Measurements from ENCODE around the gene STRC. TPM values are rescaled to one million over a fixed set of nuclear protein-coding genes. Genes with fewer than 3 reads are reported as not detected.
"Not testable (repeated sequence)": the region's sequence is repeated elsewhere in the genome, so short reads cannot be mapped to it uniquely, and the experiment has no call there.

Gene STRC
- total RNA-seq = under 0.01 TPM

DNA sequence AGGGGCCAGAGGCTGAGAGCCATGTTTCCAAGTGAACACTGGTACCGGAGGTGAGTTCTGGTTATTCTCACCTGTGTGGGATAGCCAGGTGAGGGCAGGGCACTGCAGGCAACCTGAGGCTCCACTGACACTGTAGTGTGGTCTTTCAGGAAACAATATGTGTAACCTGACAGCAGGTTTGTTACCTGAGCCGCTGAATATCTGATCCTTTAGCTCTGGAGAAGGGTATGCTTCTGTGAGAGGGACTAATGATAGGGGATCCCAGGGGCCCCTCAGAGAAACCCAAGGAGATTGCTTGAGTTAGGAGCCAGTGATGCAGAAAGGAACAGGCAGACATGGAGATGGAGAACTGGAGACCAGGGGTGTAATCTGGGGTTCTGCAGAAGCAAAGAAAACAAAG is at the start of gene STRC:
Gene STRC, minus strand, starts transcription at position 101 of the 400 bp plus-strand sequence. Its CDS starts 78 bp downstream, at position 23.
- not testable (repeated sequence) for H3K27ac ChIP-seq (ENCODE audit: low read depth, low read length); H3K36me3 ChIP-seq (ENCODE audit: control insufficient read depth in 3 of 3, insufficient read depth in 3 of 3, low read length in 3 of 3); H3K9me3 ChIP-seq (ENCODE audit: control insufficient read depth in 3 of 3, low read length in 3 of 3); H3K4me1 ChIP-seq (ENCODE audit: control insufficient read depth in 3 of 3, insufficient read depth in 3 of 3, low read length in 3 of 3); H3K4me3 ChIP-seq (ENCODE audit: low read length in 3 of 3); H3K27me3 ChIP-seq (ENCODE audit: control insufficient read depth in 3 of 3, insufficient read depth in 3 of 3, low read length in 3 of 3); H3K9ac ChIP-seq (ENCODE audit: low read depth in 1 of 3, low read length in 3 of 3)

DNA sequence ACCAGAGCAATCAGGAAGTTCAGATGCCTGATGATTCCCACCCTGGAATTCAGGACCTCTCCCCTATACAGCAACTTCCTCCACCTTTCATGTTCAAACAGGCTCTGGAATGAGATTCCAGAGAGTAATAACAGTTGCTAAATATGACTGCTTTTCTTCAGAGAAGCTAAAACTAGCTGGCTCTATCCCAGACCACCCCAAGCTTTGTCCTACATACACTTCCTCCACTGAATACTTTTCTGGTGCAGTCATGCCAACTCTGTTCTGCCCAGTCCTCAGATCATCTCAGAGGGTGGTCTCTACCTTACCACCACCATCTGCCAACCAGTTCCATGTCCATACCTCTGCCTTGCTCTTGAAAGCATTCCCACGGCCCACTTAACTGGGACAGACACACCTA is 47.6 kb upstream of the STRC start:
- H3K9ac ChIP-seq (ENCODE audit: low read depth in 1 of 3, low read length in 3 of 3); H3K4me1 ChIP-seq (ENCODE audit: control insufficient read depth in 3 of 3, insufficient read depth in 3 of 3, low read length in 3 of 3); H3K27me3 ChIP-seq (ENCODE audit: control insufficient read depth in 3 of 3, insufficient read depth in 3 of 3, low read length in 3 of 3); H3K27ac ChIP-seq (ENCODE audit: low read depth, low read length); H3K9me3 ChIP-seq (ENCODE audit: control insufficient read depth in 3 of 3, low read length in 3 of 3); H3K36me3 ChIP-seq (ENCODE audit: control insufficient read depth in 3 of 3, insufficient read depth in 3 of 3, low read length in 3 of 3); H3K4me3 ChIP-seq (ENCODE audit: low read length in 3 of 3): not testable (repeated sequence)

DNA sequence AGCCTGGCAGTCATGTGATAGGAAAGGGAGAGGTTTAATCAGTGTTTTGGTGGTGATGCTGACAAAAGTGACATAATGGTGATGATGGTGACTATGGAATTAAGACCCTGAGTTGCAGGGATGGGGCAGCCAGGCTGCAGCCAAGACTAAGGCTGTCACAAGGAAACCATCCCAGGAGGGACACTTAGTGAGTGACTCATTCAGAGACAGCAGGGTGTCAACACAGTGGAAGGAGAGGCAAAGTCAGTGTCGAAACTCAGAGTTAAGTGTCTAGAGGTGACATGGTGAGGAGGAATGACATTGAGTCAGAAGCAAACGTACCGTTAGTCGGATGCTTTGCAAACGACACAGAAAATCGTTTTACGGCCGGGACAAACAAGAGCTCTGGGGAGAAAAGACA is 44.7 kb upstream of the STRC start:
- H3K27me3 ChIP-seq (ENCODE audit: control insufficient read depth in 3 of 3, insufficient read depth in 3 of 3, low read length in 3 of 3); H3K36me3 ChIP-seq (ENCODE audit: control insufficient read depth in 3 of 3, insufficient read depth in 3 of 3, low read length in 3 of 3); H3K9ac ChIP-seq (ENCODE audit: low read depth in 1 of 3, low read length in 3 of 3); H3K27ac ChIP-seq (ENCODE audit: low read depth, low read length); H3K4me1 ChIP-seq (ENCODE audit: control insufficient read depth in 3 of 3, insufficient read depth in 3 of 3, low read length in 3 of 3); H3K4me3 ChIP-seq (ENCODE audit: low read length in 3 of 3); H3K9me3 ChIP-seq (ENCODE audit: control insufficient read depth in 3 of 3, low read length in 3 of 3): not testable (repeated sequence)

DNA sequence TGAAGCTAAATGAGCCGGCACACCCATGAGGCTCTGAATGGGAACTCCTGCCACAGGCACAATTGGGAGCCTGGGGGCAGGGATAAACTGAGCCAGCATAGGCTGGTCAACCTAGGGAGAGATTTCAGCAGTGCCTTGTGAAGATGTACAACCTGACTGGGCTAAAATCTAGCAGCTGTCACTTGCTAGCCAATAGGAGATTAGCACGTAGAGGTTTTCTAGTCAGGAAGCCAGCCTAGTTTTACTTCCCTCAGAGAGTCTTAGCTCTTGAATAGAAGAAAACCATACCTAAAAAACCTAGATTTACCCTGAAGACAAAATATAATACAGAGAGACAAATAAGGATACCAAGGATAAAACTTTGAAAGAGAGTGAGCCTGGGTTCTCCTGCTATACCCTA is 43.7 kb upstream of the STRC start:
- not testable (repeated sequence) for H3K4me3 ChIP-seq (ENCODE audit: low read length in 3 of 3); H3K27me3 ChIP-seq (ENCODE audit: control insufficient read depth in 3 of 3, insufficient read depth in 3 of 3, low read length in 3 of 3); H3K9ac ChIP-seq (ENCODE audit: low read depth in 1 of 3, low read length in 3 of 3); H3K9me3 ChIP-seq (ENCODE audit: control insufficient read depth in 3 of 3, low read length in 3 of 3); H3K36me3 ChIP-seq (ENCODE audit: control insufficient read depth in 3 of 3, insufficient read depth in 3 of 3, low read length in 3 of 3); H3K4me1 ChIP-seq (ENCODE audit: control insufficient read depth in 3 of 3, insufficient read depth in 3 of 3, low read length in 3 of 3); H3K27ac ChIP-seq (ENCODE audit: low read depth, low read length)

DNA sequence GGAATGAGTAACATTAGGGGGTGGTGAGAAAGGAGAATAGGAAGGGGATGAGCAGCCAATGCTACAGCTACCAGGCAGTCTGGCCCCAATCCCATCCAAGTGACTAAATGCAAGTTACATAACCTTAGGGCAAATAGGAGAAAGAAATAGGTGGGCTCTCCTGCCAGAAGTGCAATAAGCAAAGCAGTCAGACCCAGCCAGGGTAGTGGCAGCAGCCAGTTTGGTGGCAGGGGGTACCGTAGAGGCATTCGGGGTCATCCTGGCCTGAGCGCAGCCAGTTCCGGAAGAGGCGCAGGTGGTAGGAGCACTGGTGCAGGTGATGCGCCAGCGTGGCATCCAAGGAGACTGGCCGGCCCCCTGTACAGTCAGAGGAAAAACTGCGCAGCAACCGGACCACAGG is 41.1 kb upstream of the STRC start:
- not testable (repeated sequence) for H3K9ac ChIP-seq (ENCODE audit: low read depth in 1 of 3, low read length in 3 of 3); H3K9me3 ChIP-seq (ENCODE audit: control insufficient read depth in 3 of 3, low read length in 3 of 3); H3K4me3 ChIP-seq (ENCODE audit: low read length in 3 of 3); H3K4me1 ChIP-seq (ENCODE audit: control insufficient read depth in 3 of 3, insufficient read depth in 3 of 3, low read length in 3 of 3); H3K27ac ChIP-seq (ENCODE audit: low read depth, low read length); H3K36me3 ChIP-seq (ENCODE audit: control insufficient read depth in 3 of 3, insufficient read depth in 3 of 3, low read length in 3 of 3); H3K27me3 ChIP-seq (ENCODE audit: control insufficient read depth in 3 of 3, insufficient read depth in 3 of 3, low read length in 3 of 3)

DNA sequence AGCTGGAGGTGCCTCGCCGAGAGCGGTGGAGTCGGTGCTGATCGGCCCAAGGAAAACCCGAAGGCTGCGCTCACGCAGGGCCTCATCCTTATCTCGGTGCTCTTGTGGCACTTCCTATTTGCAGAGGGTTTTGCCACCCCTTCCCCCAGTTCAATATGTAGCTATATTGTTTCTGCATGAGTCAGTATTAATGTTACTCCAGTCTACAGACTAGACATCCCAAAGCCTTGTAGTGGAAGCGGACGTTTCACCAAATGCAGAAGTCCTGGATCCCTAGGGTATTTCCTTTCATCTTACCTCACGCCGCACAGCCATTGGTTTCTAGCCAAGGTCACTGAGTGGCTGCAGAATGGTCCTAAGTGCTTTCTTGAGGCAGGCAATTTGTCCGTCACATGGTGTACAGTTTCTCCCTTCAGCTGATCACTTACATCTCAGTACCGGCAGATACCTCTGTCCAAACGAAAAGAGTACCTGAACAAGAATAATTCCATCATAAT is 30.9 kb upstream of the STRC start:
- not testable (repeated sequence) for H3K9me3 ChIP-seq (ENCODE audit: control insufficient read depth in 3 of 3, low read length in 3 of 3); H3K9ac ChIP-seq (ENCODE audit: low read depth in 1 of 3, low read length in 3 of 3); H3K4me3 ChIP-seq (ENCODE audit: low read length in 3 of 3); H3K4me1 ChIP-seq (ENCODE audit: control insufficient read depth in 3 of 3, insufficient read depth in 3 of 3, low read length in 3 of 3); H3K27me3 ChIP-seq (ENCODE audit: control insufficient read depth in 3 of 3, insufficient read depth in 3 of 3, low read length in 3 of 3); H3K27ac ChIP-seq (ENCODE audit: low read depth, low read length)
- H3K36me3 ChIP-seq (ENCODE audit: control insufficient read depth in 3 of 3, insufficient read depth in 3 of 3, low read length in 3 of 3) = peaks cover 0 to 10% (median 7%) of the 10 kb centered on the region in 3 donors

DNA sequence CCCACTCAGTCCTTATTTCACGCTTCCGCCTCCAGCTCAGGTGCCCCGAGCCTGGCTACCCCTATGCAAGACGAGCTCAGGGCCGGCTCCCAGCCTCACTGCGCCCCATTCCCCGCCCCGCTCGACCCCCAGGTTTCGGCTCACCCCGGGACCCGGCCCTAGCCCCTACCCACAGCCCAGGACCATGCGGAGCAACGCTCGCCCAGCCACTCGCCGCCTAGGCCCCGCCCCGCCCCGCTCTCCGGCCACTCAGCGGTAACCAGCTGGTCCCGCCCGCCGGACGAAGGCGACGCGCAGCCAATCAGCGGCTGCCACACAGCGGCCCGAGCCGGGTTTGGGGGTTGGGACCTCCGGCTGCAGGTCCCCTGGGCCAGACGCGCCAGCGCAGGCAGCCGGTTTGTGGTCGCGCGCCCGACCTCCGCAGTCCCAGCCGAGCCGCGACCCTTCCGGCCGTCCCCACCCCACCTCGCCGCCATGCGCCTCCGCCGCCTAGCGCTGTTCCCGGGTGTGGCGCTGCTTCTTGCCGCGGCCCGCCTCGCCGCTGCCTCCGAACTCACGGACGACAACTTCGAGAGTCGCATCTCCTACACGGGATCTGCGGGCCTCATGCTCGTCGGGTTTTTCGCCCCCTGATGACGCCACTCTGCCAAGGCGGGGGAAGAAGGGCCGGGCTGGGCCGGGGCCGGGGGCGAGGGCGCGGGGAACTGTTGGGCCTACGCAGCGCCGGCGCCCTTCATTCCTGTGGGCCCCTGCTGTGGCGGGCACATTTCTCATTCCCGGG is 30.2 kb upstream of the STRC start, which contains the start of gene CATSPER2:
Gene CATSPER2, minus strand, starts transcription at position 196 of the 781 bp plus-strand sequence. CDS start 783 bp downstream, outside the sequence.
- no peaks in the 10 kb centered on the region for H3K27me3 ChIP-seq (ENCODE audit: control insufficient read depth in 3 of 3, insufficient read depth in 3 of 3, low read length in 3 of 3)

DNA sequence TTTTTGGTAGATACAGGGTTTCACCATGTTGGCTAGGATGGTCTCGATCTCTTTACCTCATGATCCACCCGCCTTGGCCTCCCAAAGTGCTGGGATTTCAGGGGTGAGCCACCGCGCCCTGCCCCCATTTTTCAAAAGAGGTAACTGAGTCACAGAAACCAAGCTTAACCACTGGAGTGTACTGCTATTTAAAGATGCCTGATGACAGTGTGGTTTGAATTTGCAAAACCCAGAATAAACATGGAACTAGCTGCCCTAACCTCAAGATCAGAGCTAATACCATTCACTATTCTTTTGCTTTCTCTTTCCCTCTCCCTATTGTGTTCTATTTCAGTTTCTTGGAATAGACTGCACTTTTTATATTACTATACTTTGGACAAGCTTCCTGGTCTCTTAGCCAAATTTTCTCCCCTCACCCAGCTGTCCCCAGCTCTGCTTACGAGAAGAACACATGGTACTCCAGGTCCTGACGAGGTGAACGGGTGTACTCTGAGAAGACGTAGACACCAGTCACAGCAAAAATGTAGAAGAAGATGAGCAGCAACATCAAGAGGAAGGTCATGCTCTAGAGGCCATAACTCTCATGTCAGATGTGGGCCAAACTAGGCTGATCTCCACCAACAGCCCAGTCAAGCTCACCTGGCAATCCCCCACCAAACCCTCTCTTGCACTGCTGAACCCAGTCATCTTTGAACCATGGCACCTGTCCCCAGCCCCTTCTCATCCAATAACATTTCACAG is 20.0 kb upstream of the STRC start:
- H3K4me3 ChIP-seq (ENCODE audit: low read length in 3 of 3); H3K27me3 ChIP-seq (ENCODE audit: control insufficient read depth in 3 of 3, insufficient read depth in 3 of 3, low read length in 3 of 3); H3K27ac ChIP-seq (ENCODE audit: low read depth, low read length); H3K9ac ChIP-seq (ENCODE audit: low read depth in 1 of 3, low read length in 3 of 3); H3K9me3 ChIP-seq (ENCODE audit: control insufficient read depth in 3 of 3, low read length in 3 of 3); H3K36me3 ChIP-seq (ENCODE audit: control insufficient read depth in 3 of 3, insufficient read depth in 3 of 3, low read length in 3 of 3); H3K4me1 ChIP-seq (ENCODE audit: control insufficient read depth in 3 of 3, insufficient read depth in 3 of 3, low read length in 3 of 3): not testable (repeated sequence)

More for the DNA sequence above, 30.2 kb upstream of the STRC start, which contains the start of gene CATSPER2:
- Histone ChIP-seq H3K27ac (ENCODE audit: low read depth, low read length) (no peak within 1 kb of the TSS), H3K4me1 (ENCODE audit: control insufficient read depth in 3 of 3, insufficient read depth in 3 of 3, low read length in 3 of 3) (no peaks in the 10 kb centered on the region), H3K9me3 (ENCODE audit: control insufficient read depth in 3 of 3, low read length in 3 of 3) (no peaks in the 10 kb centered on the region), H3K36me3 (ENCODE audit: control insufficient read depth in 3 of 3, insufficient read depth in 3 of 3, low read length in 3 of 3) (peaks cover 0 to 10% (median 7%) of the 10 kb centered on the region in 3 donors), H3K9ac (ENCODE audit: low read depth in 1 of 3, low read length in 3 of 3) (no peak within 1 kb of the TSS), H3K4me3 (ENCODE audit: low read length in 3 of 3) (no peak within 1 kb of the TSS)

DNA sequence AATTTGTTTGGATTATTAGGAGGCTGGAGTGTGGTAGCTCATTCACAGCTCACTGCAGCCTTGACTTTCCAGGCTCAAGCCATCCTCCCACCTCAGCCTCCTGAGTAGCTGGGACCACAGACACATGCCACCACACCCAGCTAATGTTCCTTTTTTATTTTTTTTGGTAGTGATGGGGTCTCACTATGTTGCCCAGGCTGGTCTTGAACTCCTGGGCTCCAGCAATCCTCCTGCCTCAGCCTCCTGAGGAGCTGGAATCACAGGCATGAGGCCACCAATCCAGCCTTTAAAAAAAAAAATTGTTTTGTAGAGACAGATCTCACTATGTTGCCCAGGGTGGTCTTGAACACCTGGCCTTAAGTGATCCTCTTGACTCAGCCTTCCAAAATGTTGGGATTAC is 8.3 kb upstream of the STRC start:
- H3K9ac ChIP-seq (ENCODE audit: low read depth in 1 of 3, low read length in 3 of 3); H3K27me3 ChIP-seq (ENCODE audit: control insufficient read depth in 3 of 3, insufficient read depth in 3 of 3, low read length in 3 of 3); H3K4me3 ChIP-seq (ENCODE audit: low read length in 3 of 3); H3K36me3 ChIP-seq (ENCODE audit: control insufficient read depth in 3 of 3, insufficient read depth in 3 of 3, low read length in 3 of 3); H3K4me1 ChIP-seq (ENCODE audit: control insufficient read depth in 3 of 3, insufficient read depth in 3 of 3, low read length in 3 of 3); H3K27ac ChIP-seq (ENCODE audit: low read depth, low read length); H3K9me3 ChIP-seq (ENCODE audit: control insufficient read depth in 3 of 3, low read length in 3 of 3): not testable (repeated sequence)

DNA sequence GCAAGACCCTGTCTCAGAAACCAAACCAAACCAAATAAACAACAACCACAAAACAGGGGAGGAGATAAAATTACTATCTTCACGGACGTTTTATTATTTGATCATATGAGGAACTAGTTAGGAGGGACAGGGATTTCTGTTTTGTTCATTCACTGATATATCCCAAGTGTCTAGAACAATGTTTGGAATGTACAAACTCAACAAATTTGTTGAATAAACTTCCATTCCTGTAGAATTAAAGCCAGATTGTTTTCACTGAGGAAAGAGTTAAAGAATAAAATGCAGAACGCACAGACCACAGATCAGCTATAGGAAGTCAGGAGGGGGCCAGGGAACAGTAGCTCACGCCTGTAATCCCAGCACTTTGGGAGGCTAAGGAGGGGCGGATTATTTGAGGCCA is 6.5 kb upstream of the STRC start:
- no peaks in the 10 kb centered on the region for H3K36me3 ChIP-seq (ENCODE audit: control insufficient read depth in 3 of 3, insufficient read depth in 3 of 3, low read length in 3 of 3)
- no peaks in the 10 kb centered on the region for H3K27me3 ChIP-seq (ENCODE audit: control insufficient read depth in 3 of 3, insufficient read depth in 3 of 3, low read length in 3 of 3)
- H3K4me1 ChIP-seq (ENCODE audit: control insufficient read depth in 3 of 3, insufficient read depth in 3 of 3, low read length in 3 of 3) = no peaks in the 10 kb centered on the region
- no peak overlapping the region for H3K27ac ChIP-seq (ENCODE audit: low read depth, low read length)
- no peak overlapping the region for H3K4me3 ChIP-seq (ENCODE audit: low read length in 3 of 3)
- no peaks in the 10 kb centered on the region for H3K9me3 ChIP-seq (ENCODE audit: control insufficient read depth in 3 of 3, low read length in 3 of 3)
- no peak overlapping the region for H3K9ac ChIP-seq (ENCODE audit: low read depth in 1 of 3, low read length in 3 of 3)

Data from skeletal muscle tissue (tissue), 4 donors.